Measurements from ENCODE around the gene HSBP1L1. TPM values are rescaled to one million over a fixed set of nuclear protein-coding genes. Genes with fewer than 3 reads are reported as not detected.

Gene HSBP1L1
- total RNA-seq, 1 donor from 2014 or later: 9.9 TPM

GRCh38 chr18:79975043-79975442 lies 10.6 kb downstream of the HSBP1L1 start:
- H3K36me3 Mint-ChIP-seq: peaks cover 44% of the 10 kb centered on the region
- no peak overlapping the region for H3K27ac Mint-ChIP-seq
- TF ChIP-seq CTCF (conservative IDR thresholded peaks at IDR 0.05): no peak
- no peaks in the 10 kb centered on the region for H3K9me3 Mint-ChIP-seq
- no peaks in the 10 kb centered on the region for H3K27me3 Mint-ChIP-seq
- peaks cover 8% of the 10 kb centered on the region for H3K4me1 Mint-ChIP-seq (ENCODE audit: unreplicated experiment)
- DNase-seq (ENCODE audit: extremely low spot score, unreplicated experiment): no peak
- no peak overlapping the region for H3K4me3 Mint-ChIP-seq

GRCh38 chr18:79975985-79976680 lies 11.7 kb downstream of the HSBP1L1 start:
- no peaks in the 10 kb centered on the region for H3K9me3 Mint-ChIP-seq
- H3K27ac Mint-ChIP-seq: no peak overlapping the region
- peaks cover 12% of the 10 kb centered on the region for H3K4me1 Mint-ChIP-seq (ENCODE audit: unreplicated experiment)
- peaks cover 41% of the 10 kb centered on the region for H3K36me3 Mint-ChIP-seq
- no peak for DNase-seq (ENCODE audit: extremely low spot score, unreplicated experiment)
- TF ChIP-seq CTCF (conservative IDR thresholded peaks at IDR 0.05): no peak
- H3K4me3 Mint-ChIP-seq: no peak overlapping the region
- no peaks in the 10 kb centered on the region for H3K27me3 Mint-ChIP-seq

- Mint-ChIP-seq H3K4me1 (ENCODE audit: unreplicated experiment) (peaks cover 23% of the 10 kb centered on the region), H3K4me3 (no peak overlapping the region), H3K36me3 (peaks cover 39% of the 10 kb centered on the region), H3K27ac (peak overlapping the region; percentile 17), H3K27me3 (no peaks in the 10 kb centered on the region), H3K9me3 (no peaks in the 10 kb centered on the region)
- DNase-seq (ENCODE audit: extremely low spot score, unreplicated experiment): no peak
- TF ChIP-seq CTCF (conservative IDR thresholded peaks at IDR 0.05): no peak
Observed at GRCh38 chr18:79979843-79980242, 15.4 kb downstream of the HSBP1L1 start.

- H3K9me3 Mint-ChIP-seq: no peaks in the 10 kb centered on the region
- H3K4me1 Mint-ChIP-seq (ENCODE audit: unreplicated experiment): peaks cover 26% of the 10 kb centered on the region
- no peak for TF ChIP-seq CTCF (conservative IDR thresholded peaks at IDR 0.05)
- no peak for DNase-seq (ENCODE audit: extremely low spot score, unreplicated experiment)
- no peaks in the 10 kb centered on the region for H3K27me3 Mint-ChIP-seq
- no peak overlapping the region for H3K4me3 Mint-ChIP-seq
- no peak overlapping the region for H3K27ac Mint-ChIP-seq
- H3K36me3 Mint-ChIP-seq: peaks cover 35% of the 10 kb centered on the region
Observed at GRCh38 chr18:79980585-79980984, 16.1 kb downstream of the HSBP1L1 start.

- peaks cover 26% of the 10 kb centered on the region for H3K36me3 Mint-ChIP-seq
- TF ChIP-seq CTCF (conservative IDR thresholded peaks at IDR 0.05): no peak
- no peak overlapping the region for H3K27ac Mint-ChIP-seq
Observed at GRCh38 chr18:79982736-79983135, 18.3 kb downstream of the HSBP1L1 start.

More at GRCh38 chr18:79982736-79983135, 18.3 kb downstream of the HSBP1L1 start:
- DNase-seq (ENCODE audit: extremely low spot score, unreplicated experiment): no peak
- Mint-ChIP-seq H3K9me3 (no peaks in the 10 kb centered on the region), H3K4me1 (ENCODE audit: unreplicated experiment) (peaks cover 43% of the 10 kb centered on the region), H3K27me3 (no peaks in the 10 kb centered on the region), H3K4me3 (peak overlapping the region; percentile 39)
